ENCODE results near the gene PCAT6. TPM values are rescaled to one million over a fixed set of nuclear protein-coding genes. Genes with fewer than 3 reads are reported as not detected.
A peak's percentile ranks its signal among the peaks of the same experiment; 100 is the strongest.

Gene PCAT6
- total RNA-seq, 1 experiment from 2014 or later: not detected

DNA sequence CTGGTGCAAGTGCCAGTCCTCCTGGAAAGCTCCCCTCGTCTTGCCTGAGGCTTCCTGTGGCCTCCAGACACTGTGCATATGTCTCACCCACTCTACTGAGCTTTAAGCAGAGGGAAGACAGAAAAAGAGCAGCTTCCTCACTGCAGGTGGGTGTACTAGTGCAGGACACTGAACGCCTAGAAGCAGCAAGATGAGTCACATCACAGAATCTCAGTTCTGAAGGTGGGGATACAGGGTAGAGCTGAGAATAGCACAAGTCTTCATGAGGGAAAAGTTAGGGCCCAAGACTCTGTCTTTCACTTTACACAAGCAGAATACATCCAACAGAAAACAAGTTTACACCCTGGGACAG, 37.4 kb downstream of the PCAT6 start:
- Histone ChIP-seq H3K36me3 (ENCODE audit: insufficient read depth, low read length) (no peaks in the 10 kb centered on the region), H3K9me2 (replicated peaks; ENCODE audit: insufficient read depth, low read length) (no peaks in the 10 kb centered on the region), H3K79me2 (ENCODE audit: low read length) (no peaks in the 10 kb centered on the region), H2AFZ (ENCODE audit: low read length) (no peak overlapping the region), H4K20me1 (ENCODE audit: insufficient read depth, low read depth, low read length) (no peaks in the 10 kb centered on the region), H3K27me3 (ENCODE audit: low read length) (no peaks in the 10 kb centered on the region), H3K9me3 (ENCODE audit: low read length) (no peaks in the 10 kb centered on the region), H3K9ac (ENCODE audit: low read length) (no peak overlapping the region), H3K27ac (ENCODE audit: low read length) (no peak overlapping the region), H3K4me3 (ENCODE audit: low read length) (no peak overlapping the region), H3K4me1 (ENCODE audit: low read length) (peaks cover 9% of the 10 kb centered on the region), H3K4me2 (ENCODE audit: low read depth, low read length, poor library complexity, severe bottlenecking) (no peak overlapping the region)
- no peak for DNase-seq

GRCh38 chr1:202850593-202851362, 40.0 kb downstream of the PCAT6 start:
- no peak overlapping the region for H3K27ac ChIP-seq (ENCODE audit: low read length)

DNA sequence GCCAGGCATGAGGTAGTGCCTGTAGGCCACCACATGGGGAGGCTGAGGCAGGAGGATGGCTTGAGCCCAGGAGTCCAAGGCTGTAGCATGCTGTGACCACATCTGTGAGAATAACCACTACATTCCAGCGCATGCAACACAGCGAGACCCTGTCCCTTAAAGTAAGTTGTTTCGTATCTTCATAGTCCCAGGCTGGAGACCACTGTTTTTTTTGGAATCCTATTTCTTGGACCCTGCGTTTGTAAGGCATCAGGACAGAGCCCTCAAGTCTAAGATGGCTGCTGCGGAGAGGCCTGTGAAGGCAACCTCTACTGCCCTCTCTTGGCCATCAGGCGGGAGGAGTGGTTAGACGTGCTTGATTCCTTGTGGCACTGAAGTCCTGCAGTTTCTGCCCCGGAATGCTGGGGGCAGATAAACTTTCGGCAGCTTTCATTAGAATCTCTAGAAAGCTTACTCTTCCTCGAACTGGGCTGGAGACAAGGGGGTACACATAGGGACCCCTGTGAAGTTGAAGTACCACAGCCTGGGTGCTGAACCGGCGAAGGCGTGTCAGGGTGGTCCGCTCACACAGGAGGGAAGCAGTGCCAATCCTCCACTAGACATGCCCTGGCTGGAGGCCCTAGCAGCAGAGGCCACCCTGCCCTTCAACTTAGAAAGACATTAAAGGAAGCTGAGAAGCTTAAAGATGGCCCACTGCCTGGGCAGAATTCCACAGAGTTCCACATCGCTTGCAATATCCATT, 41.6 kb downstream of the PCAT6 start:
- H3K27me3 ChIP-seq (ENCODE audit: low read length): no peaks in the 10 kb centered on the region
- no peaks in the 10 kb centered on the region for H3K79me2 ChIP-seq (ENCODE audit: low read length)
- no peaks in the 10 kb centered on the region for H4K20me1 ChIP-seq (ENCODE audit: insufficient read depth, low read depth, low read length)
- no peak overlapping the region for H3K9ac ChIP-seq (ENCODE audit: low read length)
- no peaks in the 10 kb centered on the region for H3K9me2 ChIP-seq (replicated peaks; ENCODE audit: insufficient read depth, low read length)
- H3K4me1 ChIP-seq (ENCODE audit: low read length): peaks cover 9% of the 10 kb centered on the region
- no peak overlapping the region for H3K27ac ChIP-seq (ENCODE audit: low read length)
- peak overlapping the region; percentile 88; the same call in 1 of the 2 replicates for H2AFZ ChIP-seq (ENCODE audit: low read length)
- no peaks in the 10 kb centered on the region for H3K36me3 ChIP-seq (ENCODE audit: insufficient read depth, low read length)
- H3K4me3 ChIP-seq (ENCODE audit: low read length): no peak overlapping the region
- DNase-seq: peak; percentile 81
- H3K4me2 ChIP-seq (ENCODE audit: low read depth, low read length, poor library complexity, severe bottlenecking): no peak overlapping the region
- H3K9me3 ChIP-seq (ENCODE audit: low read length): no peaks in the 10 kb centered on the region

More at GRCh38 chr1:202850593-202851362, 40.0 kb downstream of the PCAT6 start:
- peak; percentile 51 for DNase-seq
- Histone ChIP-seq H3K4me1 (ENCODE audit: low read length) (peaks cover 9% of the 10 kb centered on the region), H3K4me2 (ENCODE audit: low read depth, low read length, poor library complexity, severe bottlenecking) (no peak overlapping the region), H3K9me3 (ENCODE audit: low read length) (no peaks in the 10 kb centered on the region), H3K27me3 (ENCODE audit: low read length) (no peaks in the 10 kb centered on the region), H3K4me3 (ENCODE audit: low read length) (no peak overlapping the region), H3K9me2 (replicated peaks; ENCODE audit: insufficient read depth, low read length) (no peaks in the 10 kb centered on the region), H3K79me2 (ENCODE audit: low read length) (no peaks in the 10 kb centered on the region), H3K36me3 (ENCODE audit: insufficient read depth, low read length) (no peaks in the 10 kb centered on the region), H4K20me1 (ENCODE audit: insufficient read depth, low read depth, low read length) (no peaks in the 10 kb centered on the region), H3K9ac (ENCODE audit: low read length) (no peak overlapping the region), H2AFZ (ENCODE audit: low read length) (peak overlapping the region; percentile 56)

DNA sequence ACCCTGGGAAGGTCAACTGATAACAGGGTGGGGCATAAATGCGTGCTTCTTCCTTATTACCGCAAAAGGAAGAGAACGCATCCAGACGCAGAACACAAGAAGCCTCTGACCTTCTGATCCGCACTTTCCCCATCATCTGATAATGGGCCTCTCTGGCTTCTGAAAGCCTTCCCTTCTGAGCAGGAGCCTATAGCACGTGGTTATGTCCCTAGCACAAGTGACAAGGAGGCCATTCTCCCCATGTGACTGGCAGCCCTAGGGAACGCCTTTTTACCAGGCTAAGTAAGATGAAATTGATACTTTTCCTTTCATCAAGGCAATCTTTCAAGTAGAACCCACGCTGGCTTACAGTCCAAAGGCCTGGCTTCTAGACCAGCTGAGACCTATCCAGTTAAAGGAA, 44.0 kb downstream of the PCAT6 start:
- no peak overlapping the region for H3K9ac ChIP-seq (ENCODE audit: low read length)
- no peak overlapping the region for H3K4me3 ChIP-seq (ENCODE audit: low read length)
- no peaks in the 10 kb centered on the region for H3K27me3 ChIP-seq (ENCODE audit: low read length)
- H3K9me2 ChIP-seq (replicated peaks; ENCODE audit: insufficient read depth, low read length): no peaks in the 10 kb centered on the region
- H4K20me1 ChIP-seq (ENCODE audit: insufficient read depth, low read depth, low read length): no peaks in the 10 kb centered on the region
- peaks cover 9% of the 10 kb centered on the region for H3K4me1 ChIP-seq (ENCODE audit: low read length)
- H3K4me2 ChIP-seq (ENCODE audit: low read depth, low read length, poor library complexity, severe bottlenecking): no peak overlapping the region
- H2AFZ ChIP-seq (ENCODE audit: low read length): no peak overlapping the region
- H3K9me3 ChIP-seq (ENCODE audit: low read length): no peaks in the 10 kb centered on the region
- no peaks in the 10 kb centered on the region for H3K36me3 ChIP-seq (ENCODE audit: insufficient read depth, low read length)
- peak; percentile 10 for DNase-seq
- no peaks in the 10 kb centered on the region for H3K79me2 ChIP-seq (ENCODE audit: low read length)
- H3K27ac ChIP-seq (ENCODE audit: low read length): no peak overlapping the region

DNA sequence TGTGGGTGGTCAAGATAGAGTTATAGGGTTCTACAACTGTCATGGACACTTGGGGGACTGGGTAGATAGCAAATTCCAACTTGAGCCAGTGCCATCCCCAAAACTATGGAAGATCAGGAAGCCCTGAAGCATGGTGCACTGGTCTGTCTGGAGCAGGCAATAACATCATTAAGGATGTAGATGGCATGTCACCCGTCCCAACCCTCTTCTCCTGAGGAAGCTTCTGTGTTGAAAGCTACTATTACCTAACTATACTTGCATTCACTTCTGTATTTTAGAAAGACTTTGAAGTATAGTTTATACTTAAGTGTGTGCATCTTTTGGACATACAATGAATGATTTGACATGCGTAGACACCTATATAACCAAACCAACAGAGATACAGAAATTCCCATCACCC, 45.3 kb downstream of the PCAT6 start:
- H4K20me1 ChIP-seq (ENCODE audit: insufficient read depth, low read depth, low read length): no peaks in the 10 kb centered on the region

GRCh38 chr1:202857136-202857610, 46.4 kb downstream of the PCAT6 start:
- Histone ChIP-seq H3K4me2 (ENCODE audit: low read depth, low read length, poor library complexity, severe bottlenecking) (no peak overlapping the region), H3K9ac (ENCODE audit: low read length) (no peak overlapping the region), H3K79me2 (ENCODE audit: low read length) (no peaks in the 10 kb centered on the region), H3K36me3 (ENCODE audit: insufficient read depth, low read length) (no peaks in the 10 kb centered on the region), H3K4me3 (ENCODE audit: low read length) (no peak overlapping the region), H4K20me1 (ENCODE audit: insufficient read depth, low read depth, low read length) (no peaks in the 10 kb centered on the region), H3K9me3 (ENCODE audit: low read length) (no peaks in the 10 kb centered on the region), H3K9me2 (replicated peaks; ENCODE audit: insufficient read depth, low read length) (no peaks in the 10 kb centered on the region), H3K27ac (ENCODE audit: low read length) (no peak overlapping the region), H3K4me1 (ENCODE audit: low read length) (no peaks in the 10 kb centered on the region), H3K27me3 (ENCODE audit: low read length) (no peaks in the 10 kb centered on the region), H2AFZ (ENCODE audit: low read length) (no peak overlapping the region)
- DNase-seq: no peak

More for the DNA sequence above, 45.3 kb downstream of the PCAT6 start:
- Histone ChIP-seq H3K9ac (ENCODE audit: low read length) (no peak overlapping the region), H3K4me2 (ENCODE audit: low read depth, low read length, poor library complexity, severe bottlenecking) (no peak overlapping the region), H3K9me3 (ENCODE audit: low read length) (no peaks in the 10 kb centered on the region), H3K4me3 (ENCODE audit: low read length) (no peak overlapping the region), H2AFZ (ENCODE audit: low read length) (no peak overlapping the region), H3K36me3 (ENCODE audit: insufficient read depth, low read length) (no peaks in the 10 kb centered on the region), H3K4me1 (ENCODE audit: low read length) (peaks cover under 1% of the 10 kb centered on the region), H3K9me2 (replicated peaks; ENCODE audit: insufficient read depth, low read length) (no peaks in the 10 kb centered on the region), H3K27me3 (ENCODE audit: low read length) (no peaks in the 10 kb centered on the region), H3K79me2 (ENCODE audit: low read length) (no peaks in the 10 kb centered on the region), H3K27ac (ENCODE audit: low read length) (no peak overlapping the region)
- no peak for DNase-seq

- Histone ChIP-seq H3K9me2 (replicated peaks; ENCODE audit: insufficient read depth, low read length) (no peaks in the 10 kb centered on the region), H3K36me3 (ENCODE audit: insufficient read depth, low read length) (no peaks in the 10 kb centered on the region), H3K9me3 (ENCODE audit: low read length) (no peaks in the 10 kb centered on the region), H4K20me1 (ENCODE audit: insufficient read depth, low read depth, low read length) (no peaks in the 10 kb centered on the region), H3K79me2 (ENCODE audit: low read length) (no peaks in the 10 kb centered on the region), H3K9ac (ENCODE audit: low read length) (no peak overlapping the region), H3K27me3 (ENCODE audit: low read length) (no peaks in the 10 kb centered on the region), H3K4me3 (ENCODE audit: low read length) (no peak overlapping the region), H2AFZ (ENCODE audit: low read length) (no peak overlapping the region), H3K4me2 (ENCODE audit: low read depth, low read length, poor library complexity, severe bottlenecking) (no peak overlapping the region), H3K4me1 (ENCODE audit: low read length) (no peaks in the 10 kb centered on the region), H3K27ac (ENCODE audit: low read length) (no peak overlapping the region)
- no peak for DNase-seq
These were observed 47.6 kb downstream of the PCAT6 start for GRCh38 chr1:202858331-202858730.

- H2AFZ ChIP-seq (ENCODE audit: low read length): no peak overlapping the region
- no peaks in the 10 kb centered on the region for H3K36me3 ChIP-seq (ENCODE audit: insufficient read depth, low read length)
- no peak overlapping the region for H3K4me2 ChIP-seq (ENCODE audit: low read depth, low read length, poor library complexity, severe bottlenecking)
- H3K4me1 ChIP-seq (ENCODE audit: low read length): no peaks in the 10 kb centered on the region
- H3K27ac ChIP-seq (ENCODE audit: low read length): no peak overlapping the region
- no peak overlapping the region for H3K4me3 ChIP-seq (ENCODE audit: low read length)
- H3K9me2 ChIP-seq (replicated peaks; ENCODE audit: insufficient read depth, low read length): no peaks in the 10 kb centered on the region
- H4K20me1 ChIP-seq (ENCODE audit: insufficient read depth, low read depth, low read length): no peaks in the 10 kb centered on the region
- DNase-seq: no peak
- no peaks in the 10 kb centered on the region for H3K9me3 ChIP-seq (ENCODE audit: low read length)
- H3K9ac ChIP-seq (ENCODE audit: low read length): no peak overlapping the region
- H3K27me3 ChIP-seq (ENCODE audit: low read length): no peaks in the 10 kb centered on the region
- H3K79me2 ChIP-seq (ENCODE audit: low read length): no peaks in the 10 kb centered on the region
These were observed 48.1 kb downstream of the PCAT6 start for GRCh38 chr1:202858789-202859414.

Measured in Karpas-422 (cell line).